Hepatocyte (in vitro differentiated cells): ENCODE measurements around the gene ALOX5.

ENCODE experiments used
- EZH2 ChIP-seq: fragments of 200-600 bp; sonication (generic); IDR thresholded peaks from 2 replicates; pipeline ENCODE4 v1.6.1; 2016; ENCODE audit warnings: antibody characterized with exemption, mild to moderate bottlenecking, borderline replicate concordance
- TF ChIP-seq, protein P1 (sequence below): fragments of 200-600 bp; sonication (generic); IDR thresholded peaks from 2 replicates; pipeline ENCODE4 v1.5.1; 2016; ENCODE audit warnings: antibody characterized with exemption, mild to moderate bottlenecking; ENCODE audit not compliant: poor library complexity

DNA sequence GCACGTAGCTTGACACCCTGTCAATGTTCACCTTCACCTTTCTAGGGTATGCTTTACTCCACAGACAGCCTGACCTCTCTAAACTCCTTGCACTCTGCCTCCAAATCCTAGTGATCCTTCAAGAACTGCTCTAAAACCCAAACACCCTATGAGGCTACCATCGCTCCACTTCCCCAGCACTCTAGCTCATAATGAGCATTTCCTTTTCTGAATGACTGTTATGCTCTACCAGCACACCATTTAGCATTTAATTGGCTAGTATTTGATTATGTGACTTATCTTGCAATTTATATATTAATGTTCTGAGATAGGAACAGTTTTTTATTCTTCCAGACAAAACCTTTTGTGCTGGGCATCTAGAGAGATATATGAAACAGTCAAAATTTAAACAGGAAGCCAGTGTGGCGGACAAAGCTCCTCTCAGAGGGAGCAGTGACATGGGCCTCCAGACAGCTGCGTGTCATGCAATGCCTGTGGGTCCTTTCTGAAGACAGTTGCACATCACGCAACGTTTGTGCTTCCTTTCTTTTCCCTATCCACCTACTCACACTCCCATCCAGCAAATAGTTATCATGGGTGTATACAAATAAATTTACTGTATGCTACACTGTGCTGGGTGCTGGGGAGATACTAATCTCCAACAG is 86.3 kb downstream of the ALOX5 start:
- TF ChIP-seq, protein P1, sequence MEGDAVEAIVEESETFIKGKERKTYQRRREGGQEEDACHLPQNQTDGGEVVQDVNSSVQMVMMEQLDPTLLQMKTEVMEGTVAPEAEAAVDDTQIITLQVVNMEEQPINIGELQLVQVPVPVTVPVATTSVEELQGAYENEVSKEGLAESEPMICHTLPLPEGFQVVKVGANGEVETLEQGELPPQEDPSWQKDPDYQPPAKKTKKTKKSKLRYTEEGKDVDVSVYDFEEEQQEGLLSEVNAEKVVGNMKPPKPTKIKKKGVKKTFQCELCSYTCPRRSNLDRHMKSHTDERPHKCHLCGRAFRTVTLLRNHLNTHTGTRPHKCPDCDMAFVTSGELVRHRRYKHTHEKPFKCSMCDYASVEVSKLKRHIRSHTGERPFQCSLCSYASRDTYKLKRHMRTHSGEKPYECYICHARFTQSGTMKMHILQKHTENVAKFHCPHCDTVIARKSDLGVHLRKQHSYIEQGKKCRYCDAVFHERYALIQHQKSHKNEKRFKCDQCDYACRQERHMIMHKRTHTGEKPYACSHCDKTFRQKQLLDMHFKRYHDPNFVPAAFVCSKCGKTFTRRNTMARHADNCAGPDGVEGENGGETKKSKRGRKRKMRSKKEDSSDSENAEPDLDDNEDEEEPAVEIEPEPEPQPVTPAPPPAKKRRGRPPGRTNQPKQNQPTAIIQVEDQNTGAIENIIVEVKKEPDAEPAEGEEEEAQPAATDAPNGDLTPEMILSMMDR = no peak
- no peak for TF ChIP-seq EZH2
